Measurements from ENCODE around the gene TSC1.
A peak's percentile ranks its signal among the peaks of the same experiment; 100 is the strongest.

The TSC1 gene

DNA sequence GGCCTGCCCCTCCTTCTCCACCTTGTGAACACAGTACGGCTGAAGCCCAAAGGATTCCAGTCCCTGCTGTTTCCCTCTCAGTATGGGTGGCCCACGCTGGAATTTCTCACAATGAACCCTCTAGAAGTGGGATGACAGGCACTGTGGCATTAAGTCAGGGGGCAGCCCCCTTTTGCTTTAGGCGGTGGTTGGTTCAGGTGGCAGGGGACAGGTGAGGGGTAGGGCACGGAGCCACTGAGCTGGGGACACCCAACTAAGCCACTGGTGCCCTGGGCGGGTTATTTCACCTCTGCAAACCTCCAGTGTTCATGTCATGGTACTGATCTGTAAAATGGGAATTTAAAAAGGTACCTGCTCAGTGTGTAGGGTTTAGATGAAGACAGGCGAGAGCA lies 58.1 kb downstream of the TSC1 start:
- no peak for DNase-seq

DNA sequence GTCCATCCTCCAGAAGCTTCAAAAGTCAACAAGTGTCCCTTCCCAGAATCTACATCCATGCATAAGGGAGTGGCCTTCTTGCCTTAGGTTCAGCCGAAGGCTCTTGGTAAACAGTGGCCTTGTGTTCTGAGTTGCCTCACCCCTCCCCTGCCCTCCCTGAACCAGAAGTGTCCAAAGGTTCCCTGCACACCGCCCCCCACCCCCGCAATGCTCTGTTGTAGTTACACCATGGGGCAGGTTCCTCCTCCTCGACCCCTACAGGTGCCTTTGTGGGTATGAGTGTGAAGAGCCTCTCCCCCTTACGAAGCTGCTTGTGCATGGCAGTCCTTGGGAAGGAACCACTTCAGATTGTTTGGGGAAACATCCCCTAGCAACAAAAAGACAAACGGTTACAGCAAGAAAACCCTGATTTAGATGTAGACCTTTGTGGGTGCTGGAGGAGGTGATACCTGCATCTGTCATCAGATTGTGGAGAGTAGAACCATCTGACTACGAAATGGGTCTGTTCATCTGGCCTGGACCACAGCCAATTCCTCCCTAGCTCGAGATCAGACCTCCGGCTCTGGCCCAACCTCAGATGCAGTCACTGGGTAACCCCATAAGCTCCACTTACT lies 58.6 kb downstream of the TSC1 start:
- no peak for DNase-seq

DNA sequence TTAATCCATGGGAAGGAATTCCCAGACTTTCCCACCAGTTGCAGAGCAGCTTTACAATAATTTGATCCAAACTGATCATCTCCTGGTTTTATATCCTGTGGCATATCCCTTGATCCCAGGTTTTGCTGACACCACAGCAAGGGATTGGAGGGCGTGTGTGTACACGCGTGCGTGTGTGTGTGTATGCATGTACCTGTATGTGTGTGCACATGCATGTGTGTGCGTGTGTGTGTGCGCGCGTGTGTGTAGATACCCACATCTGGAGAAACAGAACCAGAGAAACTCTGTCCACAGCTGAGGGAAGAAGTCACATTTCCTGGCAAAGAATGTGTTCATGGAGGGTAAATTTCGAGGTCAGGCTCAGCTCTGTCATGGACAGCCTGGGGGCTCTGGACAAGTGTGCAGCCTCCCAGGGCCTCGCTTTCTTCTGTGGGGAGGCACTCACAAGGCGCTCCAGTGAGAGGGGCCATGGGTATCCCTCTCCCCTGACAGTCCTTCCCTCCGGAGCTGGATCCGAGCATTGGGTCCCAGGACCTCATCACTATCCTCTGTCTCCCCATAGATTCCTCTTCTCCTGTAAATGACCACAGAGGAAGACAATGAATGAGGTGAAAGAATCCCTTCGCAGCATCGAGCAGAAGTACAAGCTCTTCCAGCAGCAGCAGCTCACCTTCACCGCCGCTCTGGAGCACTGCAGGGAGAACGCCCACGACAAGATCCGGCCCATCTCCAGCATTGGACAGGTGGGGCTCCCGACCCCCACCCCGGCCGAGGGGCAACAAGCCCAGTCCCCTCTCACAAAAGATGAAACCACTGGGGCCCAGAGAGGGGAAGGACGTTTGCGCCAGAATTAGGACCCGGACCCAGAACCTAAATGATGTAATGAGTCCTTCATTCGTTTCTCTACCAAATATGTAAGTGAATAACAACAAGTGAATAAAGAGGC lies 60.8 kb downstream of the TSC1 start:
- no peak for DNase-seq

DNA sequence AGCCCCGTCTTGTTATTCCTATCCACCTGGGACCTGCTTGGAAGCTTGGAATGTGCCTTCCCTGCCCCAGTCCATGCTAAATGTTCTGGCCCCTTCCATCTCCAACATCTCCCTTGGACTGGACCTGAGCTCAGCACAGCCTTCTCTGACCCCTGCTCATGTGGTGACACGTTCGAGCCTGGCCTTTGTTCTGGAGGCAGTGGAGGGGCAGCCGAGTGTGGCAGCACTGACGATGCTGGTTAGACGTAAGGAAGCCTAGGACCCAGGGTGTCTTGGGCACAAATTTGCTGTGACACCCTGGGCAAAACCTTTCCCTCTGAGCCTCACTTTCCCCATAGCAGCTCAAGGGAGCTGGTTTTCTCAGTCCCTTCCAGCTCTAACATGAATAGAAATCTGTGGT lies 61.8 kb downstream of the TSC1 start:
- DNase-seq, result no peak

DNA sequence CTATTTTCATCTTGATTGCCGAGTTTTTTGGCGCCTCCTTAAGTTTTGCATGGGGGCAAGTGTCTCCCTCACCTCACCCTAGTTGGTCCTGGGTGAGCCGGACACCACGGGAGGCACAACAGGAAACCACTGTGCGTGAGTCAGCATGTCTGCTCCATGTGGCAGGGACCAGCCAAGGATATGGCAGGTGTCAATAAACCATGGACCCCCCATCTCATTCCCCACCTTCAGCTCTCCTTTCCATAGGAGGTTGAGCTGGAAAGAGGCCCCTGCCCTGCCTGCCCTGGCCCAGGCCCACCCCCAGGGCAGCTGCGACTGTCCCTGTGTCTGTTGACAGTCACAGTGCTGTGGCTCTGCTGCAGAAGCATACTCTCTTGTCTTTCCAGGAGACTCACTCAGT lies 62.6 kb downstream of the TSC1 start:
- DNase-seq, result no peak

DNA sequence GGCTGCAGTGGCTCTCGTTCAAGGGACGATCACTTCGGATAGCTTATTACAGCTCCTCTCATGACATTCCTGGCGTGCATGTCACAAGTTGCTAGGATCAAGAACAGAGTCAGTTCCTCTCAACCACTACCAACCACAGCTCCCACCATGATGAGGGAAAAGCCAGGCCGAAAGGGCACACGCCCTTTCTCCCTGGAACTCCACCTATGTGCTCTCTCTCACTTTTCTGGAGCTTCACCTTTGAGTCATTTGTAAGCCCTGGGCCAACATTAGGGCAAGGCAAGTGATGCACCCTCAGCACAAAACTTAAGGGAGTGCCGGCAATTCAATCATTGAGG lies 64.1 kb downstream of the TSC1 start:
- no peak for DNase-seq

DNA sequence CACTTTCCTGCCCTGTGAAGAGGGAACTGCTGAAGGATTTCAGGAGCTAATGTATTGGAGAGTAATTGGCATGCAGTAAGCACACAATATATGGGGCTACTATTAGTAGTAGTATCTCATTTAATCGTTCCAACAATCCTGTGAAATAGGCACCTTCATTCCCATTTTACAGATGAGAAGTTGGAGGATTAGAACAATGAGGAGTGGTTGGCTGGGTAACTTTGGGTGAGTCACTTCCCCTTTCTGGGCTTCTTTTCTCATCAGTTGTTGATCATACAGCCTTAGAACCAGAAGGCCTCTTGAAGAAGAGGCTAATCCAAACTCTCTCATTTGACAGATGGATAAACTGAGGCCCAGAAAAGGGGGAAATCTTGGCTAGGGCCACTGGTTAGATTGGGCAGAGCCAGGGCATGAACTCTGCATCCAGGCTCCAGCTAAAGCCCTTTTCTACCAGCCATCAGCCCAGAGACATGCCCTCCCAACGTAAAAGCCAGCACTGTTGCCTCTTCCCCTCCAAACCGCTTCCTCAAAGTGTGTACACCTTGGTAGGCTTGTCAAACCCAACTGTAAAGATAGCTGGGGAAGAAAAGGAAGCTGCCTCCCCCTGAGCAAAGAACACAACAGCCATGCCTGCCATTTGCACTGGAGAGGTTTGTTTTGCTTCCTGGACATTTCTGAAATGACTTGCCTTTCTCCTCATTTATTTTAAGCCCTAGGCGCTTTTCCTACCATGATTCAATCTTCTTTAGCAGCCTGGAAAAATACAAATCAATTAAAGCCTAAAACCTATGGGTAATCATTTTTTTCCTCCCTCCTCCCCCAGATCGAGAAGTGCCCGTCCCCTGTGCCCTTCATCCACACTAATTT lies 64.7 kb downstream of the TSC1 start:
- DNase-seq, result no peak

DNA sequence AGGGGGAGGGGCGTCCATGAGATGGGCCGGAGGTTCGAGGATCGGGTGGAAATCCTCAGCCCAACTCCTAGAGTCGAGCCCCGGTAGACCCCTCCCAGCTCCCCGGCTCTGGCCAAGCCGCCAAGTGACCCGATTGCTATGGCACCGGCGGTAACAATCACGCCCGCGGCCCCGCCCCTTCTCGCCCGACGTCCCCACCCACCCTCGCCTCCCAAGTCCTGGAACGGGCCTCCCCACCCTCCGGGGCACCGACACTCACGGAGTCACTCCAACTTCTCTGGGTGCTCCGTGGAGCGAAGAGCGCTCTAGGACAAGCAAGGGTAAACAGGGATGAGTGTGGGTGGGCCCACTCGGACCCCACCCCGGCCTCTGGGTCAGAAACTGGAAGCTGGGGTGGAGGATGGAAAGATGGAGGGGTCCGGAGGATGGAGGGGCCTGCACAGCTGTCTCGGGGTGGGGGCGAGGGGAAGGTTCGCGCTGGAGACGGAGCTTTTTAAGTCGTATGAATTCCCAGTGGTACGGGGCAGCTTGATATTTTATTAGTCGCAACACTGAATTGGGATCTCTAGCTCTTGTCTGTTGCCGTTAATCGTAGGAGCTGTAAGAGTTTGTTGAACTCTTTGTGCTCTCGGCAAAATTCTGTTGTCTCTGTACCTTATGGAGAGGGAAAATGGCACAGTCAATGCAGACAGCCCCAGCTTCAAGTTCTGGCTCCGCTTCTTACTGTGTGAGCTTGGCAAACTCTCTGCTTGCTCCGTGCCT lies 65.5 kb downstream of the TSC1 start, which contains the start of gene SPACA9:
Gene SPACA9 (plus strand): TSS at position 204 of the 762 bp plus-strand sequence. CDS start 5,050 bp downstream, outside the sequence.
- no peak for DNase-seq

DNA sequence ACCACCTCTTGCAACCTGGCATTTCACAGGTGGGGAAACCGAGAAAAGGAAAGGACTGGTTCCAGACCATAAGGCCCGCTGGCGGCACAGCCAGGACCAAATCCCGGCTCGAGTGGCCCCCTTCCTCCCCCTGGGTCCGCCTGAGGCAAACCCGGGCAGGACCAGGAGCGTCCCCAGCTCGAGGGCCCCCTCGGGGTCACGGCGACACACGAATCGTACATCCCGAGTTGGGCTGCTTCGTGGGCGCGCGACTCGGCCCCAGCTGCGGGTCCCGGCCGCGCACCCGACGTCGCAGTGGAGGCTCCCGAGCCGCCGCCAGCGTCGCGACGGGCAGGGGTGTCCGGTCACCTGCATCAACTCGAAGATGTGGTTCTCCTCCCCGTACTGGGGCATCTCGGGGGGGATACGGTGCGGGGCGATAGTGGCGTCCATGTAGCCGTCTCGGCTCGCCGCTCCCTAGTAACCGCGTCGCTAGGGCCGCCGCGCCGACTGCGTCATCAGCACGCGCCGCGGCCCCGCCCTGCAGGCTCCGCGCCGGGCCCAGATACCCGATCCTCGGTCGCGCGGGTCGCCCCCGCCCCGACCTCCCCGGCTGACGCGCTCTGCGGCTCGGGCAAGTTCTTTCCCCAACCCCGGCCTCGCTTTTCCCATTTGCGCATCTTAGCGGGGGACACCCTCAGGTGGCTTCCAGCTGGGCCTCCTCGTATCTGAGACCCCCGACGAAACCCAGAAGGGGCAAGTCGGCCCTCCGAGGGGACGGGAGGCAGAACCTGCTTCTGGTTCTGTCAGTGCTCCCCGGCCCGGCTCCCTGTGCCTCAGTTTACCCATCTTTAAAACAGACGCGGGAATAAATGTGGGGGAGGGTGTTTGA lies 66.4 kb downstream of the TSC1 start, which contains the start of gene AK8:
Gene AK8 (minus strand): TSS at position 461 of the 871 bp plus-strand sequence. CDS start 29 bp downstream, at position 432.
- DNase-seq, result peak; percentile 27

DNA sequence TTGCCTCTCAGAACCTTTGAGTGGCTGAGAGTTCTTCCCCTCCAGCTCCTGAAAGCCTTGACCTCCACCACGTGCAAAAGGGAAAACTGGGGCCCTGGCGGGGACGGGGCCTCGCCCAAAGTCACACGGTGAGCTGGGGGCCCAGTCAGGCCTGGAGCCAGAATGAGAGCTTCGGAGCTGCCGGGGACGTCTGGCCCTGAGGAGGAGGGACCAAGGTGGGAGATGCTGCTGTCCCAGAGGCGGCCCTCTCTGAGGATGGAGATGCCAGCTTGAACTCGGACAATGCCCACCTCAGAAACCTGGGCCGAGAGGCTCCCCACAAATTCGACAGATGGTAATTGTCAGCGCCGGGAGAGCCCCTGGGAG lies 67.0 kb downstream of the TSC1 start:
- DNase-seq, result no peak

DNA sequence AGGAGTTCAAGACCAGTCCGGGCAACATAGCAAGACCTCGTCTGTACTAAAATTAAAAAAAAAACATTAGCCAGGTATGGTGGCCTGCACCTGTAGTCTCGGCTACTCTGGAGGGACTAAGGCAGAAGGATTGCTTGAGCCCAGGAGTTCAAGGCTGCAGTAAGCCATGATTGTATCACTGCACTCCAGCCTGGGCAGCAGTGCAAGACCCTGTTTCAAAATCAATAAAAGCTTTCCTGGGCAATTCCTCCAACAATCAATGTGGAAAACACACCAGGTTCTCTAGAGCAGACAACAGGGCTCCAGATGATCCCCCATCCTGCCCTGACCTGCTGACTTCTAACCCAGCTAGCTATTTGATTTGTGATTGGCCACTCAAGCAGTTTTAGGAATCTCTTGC lies 67.6 kb downstream of the TSC1 start:
- DNase-seq, result no peak

DNA sequence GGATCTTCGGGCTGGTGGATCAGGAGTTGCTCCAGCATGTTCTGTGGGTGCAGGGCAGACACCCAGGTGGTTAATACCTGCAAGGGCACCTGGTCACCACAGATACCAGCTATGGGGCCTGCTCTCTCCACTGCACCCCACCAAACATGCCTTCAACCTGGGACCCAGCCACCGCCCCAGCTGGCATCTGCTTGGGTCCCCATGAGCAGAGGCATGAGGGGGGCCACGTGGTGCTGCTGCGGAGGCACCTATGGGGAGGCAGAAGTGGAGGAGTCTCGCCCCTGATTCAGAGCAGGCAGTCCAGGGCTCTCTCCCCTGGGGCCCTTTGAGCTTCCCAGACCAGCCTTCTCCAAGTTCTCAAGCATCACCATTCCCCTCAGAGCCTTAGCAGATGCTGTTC lies 69.3 kb downstream of the TSC1 start:
- no peak for DNase-seq

DNA sequence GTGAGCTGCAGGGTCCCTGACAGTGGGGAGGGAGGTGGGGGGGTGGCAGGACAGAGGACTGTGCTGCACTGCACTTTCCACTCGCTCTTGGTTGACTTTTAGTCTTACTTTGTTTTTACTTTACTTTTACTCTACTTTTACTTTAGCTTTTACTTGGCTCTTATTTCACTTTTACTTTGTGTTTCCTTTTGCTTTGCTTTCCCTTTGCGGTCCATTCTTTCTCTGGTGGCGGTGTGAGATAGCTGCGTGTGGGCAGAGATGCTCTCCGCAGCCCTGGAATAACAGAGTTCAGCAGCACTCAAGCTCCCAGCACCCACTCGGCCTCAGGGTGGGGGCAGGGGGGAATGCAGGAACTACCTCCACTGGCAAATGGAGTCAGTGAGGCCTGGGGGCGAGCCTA lies 71.0 kb downstream of the TSC1 start:
- DNase-seq, result no peak

DNA sequence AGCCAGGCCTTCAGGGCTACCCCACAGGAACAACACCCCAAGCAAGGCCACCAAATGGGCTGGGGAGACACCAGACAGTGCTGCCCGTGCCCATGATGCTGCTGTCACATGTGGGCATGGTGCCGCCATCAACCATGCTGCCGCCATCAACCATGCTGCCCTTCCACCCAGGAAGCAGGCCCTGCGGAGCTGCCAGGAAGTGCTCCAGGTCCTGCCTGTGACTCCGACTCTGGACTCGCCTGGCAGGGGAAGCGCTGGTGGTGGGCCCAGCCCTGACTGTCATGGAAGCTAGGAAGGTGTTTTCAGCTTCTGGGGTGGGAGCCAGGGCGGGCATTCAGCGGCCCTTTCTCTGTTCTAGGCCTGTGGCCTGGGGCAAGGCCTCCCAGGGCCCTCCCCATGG lies 75.2 kb downstream of the TSC1 start:
- DNase-seq, result no peak

DNA sequence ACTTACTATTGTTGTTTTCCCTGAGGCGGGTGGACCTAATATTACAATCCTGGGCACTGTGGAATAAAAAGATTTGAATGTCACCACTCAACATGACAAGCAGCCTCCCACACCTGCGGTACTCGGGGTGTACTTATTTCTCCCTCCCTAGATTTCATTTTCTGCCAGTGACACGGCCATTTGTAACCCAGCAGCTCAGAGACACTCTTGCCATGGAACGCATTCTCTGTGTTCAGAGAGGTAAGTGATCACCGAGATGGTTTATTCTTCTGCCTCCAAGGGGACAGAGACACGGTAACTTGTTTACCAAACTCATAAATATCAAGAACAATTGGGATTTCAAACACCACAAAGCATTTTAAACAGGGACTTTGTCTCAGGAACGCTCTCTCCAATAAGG lies 77.5 kb downstream of the TSC1 start:
- DNase-seq, result no peak

DNA sequence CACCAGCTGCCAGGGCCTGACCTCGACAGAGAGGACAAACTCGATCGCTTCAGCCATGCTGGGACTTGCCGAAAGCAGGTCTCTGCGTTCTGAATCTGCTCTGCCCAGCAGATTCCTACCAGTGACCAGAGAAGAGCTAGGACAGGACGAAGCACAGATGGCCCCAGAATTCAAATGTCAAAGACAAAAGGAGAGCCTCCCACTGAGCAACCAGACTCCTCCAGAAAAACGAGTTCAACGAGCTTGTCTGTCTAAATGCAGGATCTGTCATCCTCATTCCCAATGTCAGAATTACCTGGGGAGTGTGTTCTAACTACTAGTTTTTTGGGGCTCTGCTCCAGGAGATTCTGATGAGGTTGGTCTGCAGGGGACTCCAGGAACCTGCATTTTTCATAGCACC lies 79.7 kb downstream of the TSC1 start:
- no peak for DNase-seq

DNA sequence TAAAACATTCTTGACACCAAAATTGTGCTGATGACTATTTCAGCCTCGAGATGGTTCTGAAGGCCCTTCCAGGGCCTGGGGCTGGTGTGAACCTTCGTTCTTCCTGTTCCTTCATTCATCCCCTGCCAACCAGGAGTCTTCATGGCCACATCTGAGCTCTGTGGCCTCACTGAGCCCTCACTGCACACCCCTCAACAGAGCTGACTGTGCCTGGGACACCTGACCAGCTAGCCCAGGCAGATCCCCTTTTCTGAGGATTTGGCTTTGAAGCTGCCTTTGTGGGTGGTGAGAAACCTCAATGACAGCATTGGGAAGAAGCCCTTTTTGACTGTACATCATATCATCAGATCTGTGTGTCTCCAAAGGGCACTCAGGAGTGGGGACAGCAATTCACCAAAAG lies 80.1 kb downstream of the TSC1 start:
- no peak for DNase-seq

DNA sequence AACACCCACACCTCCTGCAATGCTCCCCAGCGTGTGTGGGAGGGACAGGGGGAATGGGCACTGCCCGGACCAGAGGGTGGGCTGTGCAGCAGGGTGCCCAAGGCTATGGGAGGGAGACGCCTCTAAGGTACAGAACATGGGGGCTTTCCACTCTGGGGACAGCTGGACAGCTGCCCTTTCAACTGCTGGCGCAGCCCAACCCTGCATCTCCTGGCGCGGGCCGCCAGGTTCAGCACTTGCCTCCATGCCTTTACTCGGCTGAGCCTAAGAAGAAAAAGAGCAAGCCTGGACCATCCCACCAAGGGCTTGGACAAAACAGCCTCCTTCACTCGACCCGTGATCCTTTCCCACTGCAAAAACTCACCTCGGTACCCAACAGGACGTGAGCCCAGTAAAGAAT lies 81.3 kb downstream of the TSC1 start:
- DNase-seq, result no peak

DNA sequence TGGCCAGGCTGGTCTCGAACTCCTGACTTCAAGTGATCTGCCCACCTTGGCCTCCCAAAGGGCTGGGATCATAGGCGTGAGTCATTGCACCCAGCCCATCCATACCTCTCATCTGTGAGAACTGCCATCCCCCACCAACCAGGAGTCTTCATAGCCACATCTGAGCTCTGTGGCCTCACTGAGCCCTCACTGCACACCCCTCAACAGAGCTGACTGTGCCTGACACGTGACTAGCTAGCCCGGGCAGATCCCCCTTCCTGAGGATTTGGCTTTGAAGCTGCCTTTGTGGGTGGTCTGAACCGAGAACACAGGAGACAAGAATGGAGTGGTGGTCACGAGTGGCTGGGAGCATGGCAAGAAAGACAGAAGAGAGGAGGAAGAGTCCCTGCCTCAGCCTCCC lies 81.9 kb downstream of the TSC1 start:
- no peak for DNase-seq

DNA sequence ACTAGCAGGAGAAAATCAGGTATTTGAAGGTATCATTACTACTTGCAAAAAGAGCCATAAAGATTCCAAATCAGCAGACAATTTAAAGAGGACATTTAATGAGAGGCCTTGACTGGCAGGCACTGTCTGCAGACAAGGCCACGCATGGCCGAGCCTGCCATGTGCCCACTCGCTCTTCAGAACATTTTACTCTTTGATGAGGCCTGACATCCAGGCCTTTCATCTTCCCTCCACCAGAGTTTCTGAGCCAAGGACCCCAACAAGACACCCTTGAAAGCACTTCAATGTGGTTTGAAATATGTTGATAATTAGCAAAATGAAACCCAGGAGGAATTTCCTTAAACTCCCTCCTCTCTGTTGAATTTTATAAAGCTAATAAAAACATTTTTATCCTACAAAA lies 82.8 kb downstream of the TSC1 start:
- DNase-seq, result no peak

DNA sequence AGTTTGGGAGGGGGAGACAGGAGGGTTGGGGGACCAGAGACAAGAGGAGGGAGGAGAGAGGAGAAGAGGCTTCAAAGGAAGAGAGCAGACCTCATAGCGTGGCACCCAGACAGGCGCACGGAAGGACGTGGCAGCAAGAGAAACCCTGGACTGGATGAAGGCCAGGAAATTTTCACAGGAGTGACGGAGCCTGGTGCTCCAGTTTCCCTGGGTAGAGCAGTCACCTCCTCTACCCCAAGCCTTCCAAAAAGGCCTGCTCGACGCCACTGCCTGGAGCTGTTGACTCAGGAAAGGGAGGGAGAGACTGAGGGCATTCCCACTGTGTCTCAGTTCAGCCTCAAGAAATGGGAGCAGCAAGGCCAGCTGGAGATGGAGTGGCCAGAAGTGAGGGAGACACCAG lies 85.7 kb downstream of the TSC1 start:
- DNase-seq, result no peak

Measured in DMS153 (cell line).